ENCODE results near the gene ADSS2. TPM values are rescaled to one million over a fixed set of nuclear protein-coding genes. Genes with fewer than 3 reads are reported as not detected.
"Not testable (repeated sequence)": the region's sequence is repeated elsewhere in the genome, so short reads cannot be mapped to it uniquely, and the experiment has no call there.

The ADSS2 gene
- total RNA-seq (2014; rRNA removed; shearing (Covaris generic); ENCODE audit: low replicate concordance), result 69.8 and 71.4 TPM in 2 replicates

GRCh38 chr1:244451539-244451950, at the start of gene ADSS2:
ADSS2 (minus strand) TSS chr1:244451909; CDS start chr1:244451817, 92 bp downstream.
- in situ Hi-C loops (cut with HindIII; ENCODE audit: low pct_unique_long_range_greater_than_20kb, low sequenced_read_pairs), result no loop called here

GRCh38 chr1:244500515-244500914, 48.8 kb upstream of the ADSS2 start:
- DNase-seq (ENCODE audit: low read depth); in situ Hi-C loops (cut with HindIII; ENCODE audit: low pct_unique_long_range_greater_than_20kb, low sequenced_read_pairs): not testable (repeated sequence)

More at GRCh38 chr1:244451539-244451950, at the start of gene ADSS2:
- no peak for DNase-seq (ENCODE audit: low read depth)

GRCh38 chr1:244499484-244499883, 47.8 kb upstream of the ADSS2 start:
- in situ Hi-C loops (cut with HindIII; ENCODE audit: low pct_unique_long_range_greater_than_20kb, low sequenced_read_pairs), result not testable (repeated sequence)

GRCh38 chr1:244497805-244498204, 46.1 kb upstream of the ADSS2 start:
- no peak for DNase-seq (ENCODE audit: low read depth)
- in situ Hi-C loops (cut with HindIII; ENCODE audit: low pct_unique_long_range_greater_than_20kb, low sequenced_read_pairs), result no loop called here

More at GRCh38 chr1:244499484-244499883, 47.8 kb upstream of the ADSS2 start:
- DNase-seq (ENCODE audit: low read depth), result not testable (repeated sequence)

- in situ Hi-C loops (cut with HindIII; ENCODE audit: low pct_unique_long_range_greater_than_20kb, low sequenced_read_pairs), result no loop called here
- no peak for DNase-seq (ENCODE audit: low read depth)
Observed at GRCh38 chr1:244496186-244496585, 44.5 kb upstream of the ADSS2 start.

- in situ Hi-C loops (cut with HindIII; ENCODE audit: low pct_unique_long_range_greater_than_20kb, low sequenced_read_pairs), result no loop called here
- no peak for DNase-seq (ENCODE audit: low read depth)
Observed at GRCh38 chr1:244494653-244495052, 42.9 kb upstream of the ADSS2 start.

GRCh38 chr1:244484971-244485370, 33.3 kb upstream of the ADSS2 start:
- DNase-seq (ENCODE audit: low read depth); in situ Hi-C loops (cut with HindIII; ENCODE audit: low pct_unique_long_range_greater_than_20kb, low sequenced_read_pairs): not testable (repeated sequence)

GRCh38 chr1:244473059-244473605, 21.4 kb upstream of the ADSS2 start:
- in situ Hi-C loops (cut with HindIII; ENCODE audit: low pct_unique_long_range_greater_than_20kb, low sequenced_read_pairs), result no loop called here
- DNase-seq (ENCODE audit: low read depth), result no peak

GRCh38 chr1:244466724-244467123, 15.0 kb upstream of the ADSS2 start:
- in situ Hi-C loops (cut with HindIII; ENCODE audit: low pct_unique_long_range_greater_than_20kb, low sequenced_read_pairs), result no loop called here
- no peak for DNase-seq (ENCODE audit: low read depth)

- DNase-seq (ENCODE audit: low read depth), result peak; percentile 91
- in situ Hi-C loops (cut with HindIII; ENCODE audit: low pct_unique_long_range_greater_than_20kb, low sequenced_read_pairs), result no loop called here
Observed at GRCh38 chr1:244461245-244462071, 9.7 kb upstream of the ADSS2 start, which contains the start of gene CATSPERE. CATSPERE (plus strand) TSS chr1:244461273; CDS start chr1:244461430, 157 bp downstream.

GRCh38 chr1:244460197-244460596, 8.5 kb upstream of the ADSS2 start:
- no peak for DNase-seq (ENCODE audit: low read depth)
- in situ Hi-C loops (cut with HindIII; ENCODE audit: low pct_unique_long_range_greater_than_20kb, low sequenced_read_pairs), result no loop called here

GRCh38 chr1:244458781-244459180, 7.1 kb upstream of the ADSS2 start:
- in situ Hi-C loops (cut with HindIII; ENCODE audit: low pct_unique_long_range_greater_than_20kb, low sequenced_read_pairs), result no loop called here
- no peak for DNase-seq (ENCODE audit: low read depth)

- no peak for DNase-seq (ENCODE audit: low read depth)
- in situ Hi-C loops (cut with HindIII; ENCODE audit: low pct_unique_long_range_greater_than_20kb, low sequenced_read_pairs), result no loop called here
Observed at GRCh38 chr1:244456586-244456985, 4.9 kb upstream of the ADSS2 start.

- no peak for DNase-seq (ENCODE audit: low read depth)
- in situ Hi-C loops (cut with HindIII; ENCODE audit: low pct_unique_long_range_greater_than_20kb, low sequenced_read_pairs), result no loop called here
Observed at GRCh38 chr1:244454412-244454811, 2.7 kb upstream of the ADSS2 start.

- peak; percentile 100 for DNase-seq (ENCODE audit: low read depth)
- in situ Hi-C loops (cut with HindIII; ENCODE audit: low pct_unique_long_range_greater_than_20kb, low sequenced_read_pairs), result no loop called here
Observed at GRCh38 chr1:244451951-244452795, 464 bp upstream of the ADSS2 start.

GRCh38 chr1:244450597-244451538, 841 bp downstream of the ADSS2 start:
- DNase-seq (ENCODE audit: low read depth), result peak; percentile 35
- in situ Hi-C loops (cut with HindIII; ENCODE audit: low pct_unique_long_range_greater_than_20kb, low sequenced_read_pairs), result no loop called here

- DNase-seq (ENCODE audit: low read depth), result no peak
- in situ Hi-C loops (cut with HindIII; ENCODE audit: low pct_unique_long_range_greater_than_20kb, low sequenced_read_pairs), result loop anchor here (5.0 to 25.0 kb wide), 2 partner anchors 38 to 138 kb away; no protein-coding TSS in a partner anchor
Observed at GRCh38 chr1:244449936-244450508, 1.7 kb downstream of the ADSS2 start.

Measured in Caki2 (cell line).